Panc1 (cell line): Measurements from ENCODE around the gene GGA1. TPM values are rescaled to one million over a fixed set of nuclear protein-coding genes. Genes with fewer than 3 reads are reported as not detected.

Experiments
- ATAC-seq: fragments of 200-7000 bp; cut with Tn5 transposase; 2 replicates; pipeline ENCODE4 v1.9.1; 2020; ENCODE audit warnings: mild to moderate bottlenecking, moderate library complexity
- BruUV-seq: library from RNA; stranded (reverse); fragments of 400-500 nt; replicated peaks from 2 replicates; lab custom pipeline; 2021; lab: Mats Ljungman, UMichigan
- CTCF ChIA-PET: fragments of 300-600 bp; sonication (Branson Sonifier 250); formaldehyde crosslinking; loops from one replicate; lab custom pipeline; 2022; ENCODE audit warnings: antibody characterized with exemption; lab: Charles Lee
- POLR2A ChIA-PET: fragments of 300-600 bp; sonication (Branson Sonifier 250); formaldehyde crosslinking; loops from one replicate; lab custom pipeline; 2022; ENCODE audit warnings: antibody characterized with exemption; lab: Charles Lee
- DNase-seq: peaks from one replicate; pipeline ENCODE4 v3.0.0-alpha.2; 2010; ENCODE audit warnings: low read depth, low spot score
- H3K27ac ChIP-seq: 2 replicates; pipeline ENCODE4 v1.5.1; 2011; ENCODE audit warnings: mild to moderate bottlenecking, low read length, inconsistent platforms
- H3K27me3 ChIP-seq: fragments of 200-500 bp; sonication (Bioruptor generic); 2 replicates; pipeline ENCODE4 v1.6.0; 2014; ENCODE audit warnings: low read length, inconsistent platforms; ENCODE audit not compliant: control insufficient read depth, insufficient read depth
- H3K36me3 ChIP-seq: fragments of 200-500 bp; sonication (Bioruptor generic); 2 replicates; pipeline ENCODE4 v1.5.1; 2014; ENCODE audit warnings: inconsistent platforms, mild to moderate bottlenecking, low read length, moderate library complexity; ENCODE audit not compliant: control insufficient read depth, insufficient read depth
- H3K4me1 ChIP-seq: 2 replicates; pipeline ENCODE4 v1.5.1; 2011; ENCODE audit warnings: inconsistent platforms, mild to moderate bottlenecking, low read length, moderate library complexity; ENCODE audit not compliant: control insufficient read depth, insufficient read depth
- H3K4me3 ChIP-seq, 2 experiments: 2 replicates each; pipeline ENCODE4 v1.5.1; 2011 to 2012; ENCODE audit warnings: low read depth in 2 of 2, low read length in 2 of 2, mild to moderate bottlenecking in 2 of 2, inconsistent platforms in 1 of 2, moderate library complexity in 1 of 2
- H3K9me3 ChIP-seq: fragments of 200-500 bp; sonication (Bioruptor generic); 2 replicates; pipeline ENCODE4 v1.5.1; 2014; ENCODE audit warnings: low read depth, mild to moderate bottlenecking, inconsistent platforms, low read length, moderate library complexity; ENCODE audit not compliant: control insufficient read depth, insufficient read depth
- POLR2AphosphoS5 ChIP-seq: IDR thresholded peaks from 2 replicates; pipeline ENCODE4 v1.6.1; 2012; ENCODE audit warnings: mild to moderate bottlenecking, low read depth, low read length, moderate library complexity
- REST ChIP-seq, 2 experiments: IDR thresholded peaks; 2 replicates each; pipeline ENCODE4 v1.6.1; 2011 to 2012; ENCODE audit warnings: low read depth in 2 of 2, control low read depth in 1 of 2, low read length in 1 of 2, mild to moderate bottlenecking in 1 of 2, moderate library complexity in 1 of 2; ENCODE audit not compliant: insufficient read depth in 1 of 2
- SIN3A ChIP-seq: IDR thresholded peaks from 2 replicates; pipeline ENCODE4 v1.6.1; 2012; ENCODE audit warnings: low read depth, mild to moderate bottlenecking, low read length, moderate library complexity, borderline replicate concordance; ENCODE audit not compliant: insufficient read depth
- TCF7L2 ChIP-seq: IDR thresholded peaks from 2 replicates; pipeline ENCODE4 v1.6.1; 2011; ENCODE audit warnings: mild to moderate bottlenecking, low read depth, low read length, inconsistent platforms
- in situ Hi-C: cut with HindIII; loops from 2 replicates; pipeline ENCODE4 v1.10.0; 2016; ENCODE audit warnings: low sequenced_read_pairs, low pct_unique_long_range_greater_than_20kb
- intact Hi-C: fragments of 100-400 bp; cut with micrococcal nuclease; formaldehyde crosslinking; loops from one replicate; pipeline ENCODE4 v1.10.0; 2022; ENCODE audit not compliant: unreplicated experiment
- total RNA-seq: library from RNA; stranded (reverse); gene quantifications from one replicate; pipeline ENCODE4 v1.2.1, GENCODE V29; 2021; ENCODE audit not compliant: unreplicated experiment
- TF ChIP-seq, protein P1 (sequence below): fragments of 450-650 bp; IDR thresholded peaks from 2 replicates; pipeline ENCODE4 v1.5.1; 2017; ENCODE audit warnings: mild to moderate bottlenecking

The GGA1 gene
- total RNA-seq, 1 experiment from 2014 or later = 45.4 TPM

- Histone ChIP-seq H3K27ac (peak overlapping the region; percentile 85), H3K4me1 (peaks cover 28% of the 10 kb centered on the region), H3K27me3 (no peaks in the 10 kb centered on the region), H3K9me3 (no peaks in the 10 kb centered on the region), H3K4me3 (peak overlapping the region; percentile 70 to 84), H3K36me3 (no peaks in the 10 kb centered on the region)
- in situ Hi-C loops (no loop called here), intact Hi-C loops (no loop called here)
- TSS peak; percentile 85 for BruUV-seq
- ATAC-seq = peak; percentile 24
- DNase-seq = no peak
- ChIA-PET POLR2A (interaction anchor here (0.6 to 1.5 kb wide), 3 partner anchors 15 to 125 kb away, joined by 4 to 12 read pairs (median 7); no protein-coding TSS in a partner anchor), CTCF (interaction anchor here (1.6 kb wide), 1 partner anchor 33 kb away, joined by 8 read pairs; no protein-coding TSS in a partner anchor)
- TF ChIP-seq TCF7L2 (no peak), REST (IDR thresholded peaks at IDR 0.05; ENCODE audit: insufficient read depth in 1 of 2, low read depth in 2 of 2, low read length in 1 of 2) (no peak), POLR2AphosphoS5 (no peak; the same call in none of the 2 replicates), SIN3A (0 out of 2 replicates have a peak, but pooled peaks have one; percentile 25)
- TF ChIP-seq, protein P1, sequence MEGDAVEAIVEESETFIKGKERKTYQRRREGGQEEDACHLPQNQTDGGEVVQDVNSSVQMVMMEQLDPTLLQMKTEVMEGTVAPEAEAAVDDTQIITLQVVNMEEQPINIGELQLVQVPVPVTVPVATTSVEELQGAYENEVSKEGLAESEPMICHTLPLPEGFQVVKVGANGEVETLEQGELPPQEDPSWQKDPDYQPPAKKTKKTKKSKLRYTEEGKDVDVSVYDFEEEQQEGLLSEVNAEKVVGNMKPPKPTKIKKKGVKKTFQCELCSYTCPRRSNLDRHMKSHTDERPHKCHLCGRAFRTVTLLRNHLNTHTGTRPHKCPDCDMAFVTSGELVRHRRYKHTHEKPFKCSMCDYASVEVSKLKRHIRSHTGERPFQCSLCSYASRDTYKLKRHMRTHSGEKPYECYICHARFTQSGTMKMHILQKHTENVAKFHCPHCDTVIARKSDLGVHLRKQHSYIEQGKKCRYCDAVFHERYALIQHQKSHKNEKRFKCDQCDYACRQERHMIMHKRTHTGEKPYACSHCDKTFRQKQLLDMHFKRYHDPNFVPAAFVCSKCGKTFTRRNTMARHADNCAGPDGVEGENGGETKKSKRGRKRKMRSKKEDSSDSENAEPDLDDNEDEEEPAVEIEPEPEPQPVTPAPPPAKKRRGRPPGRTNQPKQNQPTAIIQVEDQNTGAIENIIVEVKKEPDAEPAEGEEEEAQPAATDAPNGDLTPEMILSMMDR = no peak
Observed at GRCh38 chr22:37675930-37676735, 67.5 kb downstream of the GGA1 start.

DNA sequence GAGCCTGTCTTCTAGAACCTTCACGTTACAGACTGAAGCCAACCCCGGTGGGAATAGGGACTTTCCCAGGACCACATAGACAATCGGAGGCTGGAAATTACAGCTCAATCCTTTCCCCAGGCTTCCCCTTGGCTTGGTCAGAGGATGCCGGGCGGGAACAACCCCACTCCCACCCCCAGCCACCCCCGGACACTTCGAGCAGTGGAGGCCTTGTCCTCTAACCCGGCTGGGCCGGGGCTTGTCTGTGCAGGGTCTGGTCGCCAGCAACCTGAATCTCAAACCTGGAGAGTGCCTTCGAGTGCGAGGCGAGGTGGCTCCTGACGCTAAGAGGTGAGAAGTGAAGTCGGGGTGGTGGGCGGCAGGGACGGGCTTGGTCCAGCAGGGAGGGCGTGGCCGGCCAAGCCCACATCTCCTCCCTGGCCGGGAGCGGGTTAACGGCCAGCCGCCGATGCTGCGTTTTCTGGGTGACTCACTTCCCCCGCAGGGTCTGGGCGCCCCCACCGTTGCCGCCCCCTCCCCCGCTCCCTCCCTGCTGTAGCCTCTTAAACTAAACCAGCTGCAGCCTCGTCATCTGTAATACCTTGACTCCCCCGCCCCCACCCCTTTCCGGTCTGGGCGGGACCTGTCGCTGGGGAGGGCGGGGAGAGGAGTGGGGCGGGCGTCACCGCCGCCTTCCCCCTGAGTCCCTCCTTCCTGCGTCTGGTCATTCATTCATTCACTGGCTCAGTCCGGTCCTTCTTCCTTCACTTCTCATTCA, 68.3 kb downstream of the GGA1 start:
- ATAC-seq (peak; percentile 46), DNase-seq (peak; percentile 61)
- H3K36me3 ChIP-seq = no peaks in the 10 kb centered on the region
- intact Hi-C loops (no loop called here), in situ Hi-C loops (no loop called here)
- peak overlapping the region; percentile 70 to 84 for H3K4me3 ChIP-seq
- BruUV-seq = TSS peak; percentile 91
- H3K27ac ChIP-seq = peak overlapping the region; percentile 78
- peak; percentile 12; the same call in 1 of the 2 replicates for TF ChIP-seq SIN3A
- TF ChIP-seq, protein P1 = no peak
- peak; percentile 58 for TF ChIP-seq POLR2AphosphoS5
- no peaks in the 10 kb centered on the region for H3K27me3 ChIP-seq
- H3K4me1 ChIP-seq = peaks cover 32% of the 10 kb centered on the region
- H3K9me3 ChIP-seq = no peaks in the 10 kb centered on the region
- ChIA-PET CTCF (no interaction called here), POLR2A (no interaction called here)
